ENCODE results near the gene ARMC7. TPM values are rescaled to one million over a fixed set of nuclear protein-coding genes. Genes with fewer than 3 reads are reported as not detected.

The ARMC7 gene
- total and polyA plus RNA-seq, 2 of the 13 experiments (the other 11 are each of a cell fraction or from before 2014, with no cell fraction given): 3.9 to 4.2 TPM

GRCh38 chr17:75096082-75096625, 13.6 kb upstream of the ARMC7 start (continued):
- TF ChIP-seq ZBTB4 (CRISPR knock-in tag; IDR thresholded peaks at IDR 0.05; ENCODE audit: borderline replicate concordance) (no peak), RARA (CRISPR knock-in tag; IDR thresholded peaks at IDR 0.05) (peak; percentile 92), KDM5A (IDR thresholded peaks at IDR 0.05; ENCODE audit: borderline replicate concordance, low read length) (no peak), TFDP2 (CRISPR knock-in tag; IDR thresholded peaks at IDR 0.05) (no peak)

DNA sequence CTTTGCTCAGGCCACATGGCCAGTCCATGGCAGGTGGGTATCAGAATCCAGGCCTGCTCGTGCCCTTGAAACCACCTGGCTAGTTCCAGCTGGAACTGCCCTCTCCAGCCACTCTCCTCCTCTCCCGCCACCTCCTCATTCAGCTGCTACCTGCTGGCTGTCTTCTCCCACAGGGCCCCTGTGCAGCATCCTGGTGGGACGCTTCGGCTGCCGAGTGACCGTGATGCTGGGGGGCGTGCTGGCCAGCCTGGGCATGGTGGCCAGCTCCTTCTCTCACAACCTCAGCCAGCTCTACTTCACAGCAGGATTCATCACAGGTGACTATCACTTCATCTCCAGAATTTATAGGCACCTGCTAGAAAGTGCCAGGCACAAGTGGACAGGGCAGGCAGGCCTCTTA, 11.9 kb upstream of the ARMC7 start:
- in situ Hi-C loops (cut with HindIII; ENCODE audit: extremely low pct_ligation_motif_present, low pct_unique_long_range_greater_than_20kb): no loop called here
- Histone ChIP-seq H3K9me3 (ENCODE audit: low read length) (no peaks in the 10 kb centered on the region), H3K9ac (ENCODE audit: insufficient read depth, low read depth, low read length) (no peak overlapping the region), H3K27ac (ENCODE audit: extremely low read length, insufficient read depth, low read length) (no peak overlapping the region), H3K4me1 (ENCODE audit: insufficient read depth, low read length) (peaks cover 44% of the 10 kb centered on the region), H4K20me1 (ENCODE audit: insufficient read depth, low read length) (no peaks in the 10 kb centered on the region), H3K4me3 (replicated peaks in 1 of 3; ENCODE audit: insufficient read depth in 1 of 3, low read depth in 2 of 3, low read length in 3 of 3) (no peak overlapping the region), H2AFZ (ENCODE audit: low read length) (no peak overlapping the region), H3K27me3 (ENCODE audit: control insufficient read depth in 1 of 2, insufficient read depth in 2 of 2, low read length in 2 of 2) (peaks cover 3 to 17% of the 10 kb centered on the region in 2 experiments; a peak in 3 of 5 replicates), H3K4me2 (ENCODE audit: low read depth, low read length) (no peak overlapping the region), H3K79me2 (ENCODE audit: insufficient read depth, low read length) (no peaks in the 10 kb centered on the region), H3K36me3 (replicated peaks in 1 of 2; ENCODE audit: control insufficient read depth in 1 of 2, insufficient read depth in 2 of 2, low read length in 2 of 2) (no peaks in the 10 kb centered on the region)
- POLR2A ChIA-PET: interaction anchor here (1.1 kb wide), 1 partner anchor 12 kb away, joined by 4 read pairs; the partner anchor contains the start of gene ARMC7
- no TSS peak for BruUV-seq (replicated peaks)
- no peak for DNase-seq (ENCODE audit: low spot score)
- no peak for ATAC-seq
- CTCF ChIA-PET (ENCODE audit: low intra/inter-chr PET ratio, low total read pairs): no interaction called here
- no peak for FAIRE-seq
- 71% methylated on average over 7 of the region's 7 CpGs for WGBS (ENCODE audit: low lambda C conversion rate)
- intact Hi-C loops (cut with micrococcal nuclease; ENCODE audit: unreplicated experiment): no loop called here
- TF ChIP-seq ZNF331 (CRISPR knock-in tag; IDR thresholded peaks at IDR 0.05): no peak
- TF ChIP-seq ZNF772 (CRISPR knock-in tag; IDR thresholded peaks at IDR 0.05): no peak
- TF ChIP-seq ZBTB10 (CRISPR knock-in tag; IDR thresholded peaks at IDR 0.05; ENCODE audit: borderline replicate concordance): no peak
- no peak for TF ChIP-seq HNRNPUL1 (IDR thresholded peaks at IDR 0.05; ENCODE audit: low read depth, low read length)
- no peak for TF ChIP-seq NR2C2 (CRISPR knock-in tag; IDR thresholded peaks at IDR 0.05; ENCODE audit: borderline replicate concordance)
- no peak for TF ChIP-seq HNF4A (CRISPR knock-in tag; IDR thresholded peaks at IDR 0.05)
- TF ChIP-seq ZNF460 (CRISPR knock-in tag; IDR thresholded peaks at IDR 0.05; ENCODE audit: borderline replicate concordance): no peak
- no peak for TF ChIP-seq BCL6 (CRISPR knock-in tag; IDR thresholded peaks at IDR 0.05)
- no peak for TF ChIP-seq ZNF343 (CRISPR knock-in tag; IDR thresholded peaks at IDR 0.05)
- TF ChIP-seq KDM2A (CRISPR knock-in tag; IDR thresholded peaks at IDR 0.05; ENCODE audit: borderline replicate concordance, low read depth): no peak
- TF ChIP-seq ZNF788 (CRISPR knock-in tag; IDR thresholded peaks at IDR 0.05; ENCODE audit: borderline replicate concordance): no peak
